Gastroesophageal sphincter (tissue), 3 donors: ENCODE measurements around the gene ZC3H10.

Experiments
- POLR2A ChIP-seq, 2 donors: fragments of 450-650 bp; IDR thresholded peaks; one replicate each; pipeline ENCODE4 v1.6.1; 2017; ENCODE audit warnings: antibody characterized with exemption in 2 of 2, mild to moderate bottlenecking in 2 of 2, moderate library complexity in 1 of 2
- POLR2AphosphoS5 ChIP-seq: sonication (generic); formaldehyde crosslinking; IDR thresholded peaks from one replicate; pipeline ENCODE4 v1.6.1; 2017; ENCODE audit warnings: antibody characterized with exemption
- TF ChIP-seq, protein P1 (sequence below), 4 experiments: fragments of 200-600 bp in 2 of 4; fragments of 450-650 bp in 2 of 4; sonication (generic) in 1 of 4; IDR thresholded peaks; one replicate each; pipeline ENCODE4 v1.5.1; 2017 to 2019; ENCODE audit warnings: antibody characterized with exemption in 4 of 4, mild to moderate bottlenecking in 2 of 4, moderate library complexity in 2 of 4

DNA sequence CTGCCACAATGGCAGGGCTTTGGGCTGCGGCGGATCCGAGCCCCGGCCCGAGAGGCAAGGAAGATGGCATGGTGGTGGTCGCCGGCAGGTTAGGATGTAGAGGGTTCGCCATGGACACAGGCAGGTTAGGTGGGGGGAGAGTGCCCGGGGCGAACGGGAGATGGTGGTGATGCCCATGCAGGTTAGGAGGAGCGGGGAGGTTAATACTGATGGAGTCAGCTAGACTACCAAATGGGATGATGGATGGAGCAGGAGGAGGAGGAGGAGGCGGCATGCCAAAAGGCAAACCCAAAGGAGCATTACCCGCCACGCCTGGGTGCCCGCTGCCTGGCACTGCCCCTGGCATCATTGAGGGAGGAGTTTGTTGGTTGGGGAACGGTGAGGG lies 46.3 kb downstream of the ZC3H10 start:
- TF ChIP-seq, protein P1, sequence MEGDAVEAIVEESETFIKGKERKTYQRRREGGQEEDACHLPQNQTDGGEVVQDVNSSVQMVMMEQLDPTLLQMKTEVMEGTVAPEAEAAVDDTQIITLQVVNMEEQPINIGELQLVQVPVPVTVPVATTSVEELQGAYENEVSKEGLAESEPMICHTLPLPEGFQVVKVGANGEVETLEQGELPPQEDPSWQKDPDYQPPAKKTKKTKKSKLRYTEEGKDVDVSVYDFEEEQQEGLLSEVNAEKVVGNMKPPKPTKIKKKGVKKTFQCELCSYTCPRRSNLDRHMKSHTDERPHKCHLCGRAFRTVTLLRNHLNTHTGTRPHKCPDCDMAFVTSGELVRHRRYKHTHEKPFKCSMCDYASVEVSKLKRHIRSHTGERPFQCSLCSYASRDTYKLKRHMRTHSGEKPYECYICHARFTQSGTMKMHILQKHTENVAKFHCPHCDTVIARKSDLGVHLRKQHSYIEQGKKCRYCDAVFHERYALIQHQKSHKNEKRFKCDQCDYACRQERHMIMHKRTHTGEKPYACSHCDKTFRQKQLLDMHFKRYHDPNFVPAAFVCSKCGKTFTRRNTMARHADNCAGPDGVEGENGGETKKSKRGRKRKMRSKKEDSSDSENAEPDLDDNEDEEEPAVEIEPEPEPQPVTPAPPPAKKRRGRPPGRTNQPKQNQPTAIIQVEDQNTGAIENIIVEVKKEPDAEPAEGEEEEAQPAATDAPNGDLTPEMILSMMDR (IDR thresholded peaks at IDR 0.05): no peak
- no peak for TF ChIP-seq POLR2A (IDR thresholded peaks at IDR 0.05)
- TF ChIP-seq POLR2AphosphoS5: peak; percentile 47
